22Rv1 (cell line): Measurements from ENCODE around the gene FSIP1.

Source experiments
- H3K27ac ChIP-seq: fragments of 450-650 bp; 2 replicates; pipeline ENCODE4 v1.5.1; 2017
- ZFX ChIP-seq: fragments of 450-650 bp; IDR thresholded peaks from 2 replicates; pipeline ENCODE4 v1.6.1; 2017; ENCODE audit warnings: antibody characterized with exemption, borderline replicate concordance
- TF ChIP-seq, protein P1 (sequence below): fragments of 450-650 bp; IDR thresholded peaks from 2 replicates; pipeline ENCODE4 v1.5.1; 2017; ENCODE audit warnings: mild to moderate bottlenecking

Gene FSIP1

DNA sequence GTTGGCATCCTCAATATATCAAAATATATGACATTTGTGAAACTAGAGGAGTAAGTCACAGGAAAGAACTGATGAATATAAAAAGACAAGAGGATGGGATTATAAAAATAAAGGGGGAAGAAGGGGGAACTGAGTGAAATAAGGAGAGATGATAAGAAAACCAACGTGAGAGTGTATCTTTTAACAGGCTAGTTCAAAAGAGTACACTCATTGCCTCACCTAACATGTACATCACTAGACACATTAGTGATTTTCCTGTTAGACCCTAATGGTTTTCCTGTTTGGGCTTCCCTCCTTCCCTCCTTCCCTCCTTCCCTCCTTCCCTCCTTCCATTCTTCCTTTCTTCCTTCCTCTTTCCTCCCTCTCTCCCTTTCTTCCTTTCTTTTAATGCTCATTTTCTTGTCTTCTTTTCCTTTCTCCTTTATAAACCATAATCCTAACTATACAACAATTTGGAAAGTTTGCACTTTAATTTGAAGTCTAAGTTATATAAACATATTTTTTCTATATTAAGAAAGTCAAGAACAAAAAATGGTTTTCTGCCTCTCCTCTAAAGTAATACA, 35.8 kb downstream of the FSIP1 start:
- H3K27ac ChIP-seq, result peak overlapping the region; percentile 69; the same call in 1 of the 2 replicates
- TF ChIP-seq ZFX, result no peak
- TF ChIP-seq, protein P1, sequence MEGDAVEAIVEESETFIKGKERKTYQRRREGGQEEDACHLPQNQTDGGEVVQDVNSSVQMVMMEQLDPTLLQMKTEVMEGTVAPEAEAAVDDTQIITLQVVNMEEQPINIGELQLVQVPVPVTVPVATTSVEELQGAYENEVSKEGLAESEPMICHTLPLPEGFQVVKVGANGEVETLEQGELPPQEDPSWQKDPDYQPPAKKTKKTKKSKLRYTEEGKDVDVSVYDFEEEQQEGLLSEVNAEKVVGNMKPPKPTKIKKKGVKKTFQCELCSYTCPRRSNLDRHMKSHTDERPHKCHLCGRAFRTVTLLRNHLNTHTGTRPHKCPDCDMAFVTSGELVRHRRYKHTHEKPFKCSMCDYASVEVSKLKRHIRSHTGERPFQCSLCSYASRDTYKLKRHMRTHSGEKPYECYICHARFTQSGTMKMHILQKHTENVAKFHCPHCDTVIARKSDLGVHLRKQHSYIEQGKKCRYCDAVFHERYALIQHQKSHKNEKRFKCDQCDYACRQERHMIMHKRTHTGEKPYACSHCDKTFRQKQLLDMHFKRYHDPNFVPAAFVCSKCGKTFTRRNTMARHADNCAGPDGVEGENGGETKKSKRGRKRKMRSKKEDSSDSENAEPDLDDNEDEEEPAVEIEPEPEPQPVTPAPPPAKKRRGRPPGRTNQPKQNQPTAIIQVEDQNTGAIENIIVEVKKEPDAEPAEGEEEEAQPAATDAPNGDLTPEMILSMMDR, result no peak

- no peak overlapping the region for H3K27ac ChIP-seq
- TF ChIP-seq ZFX, result no peak
- TF ChIP-seq, protein P1, result no peak
These were observed 36.5 kb downstream of the FSIP1 start for GRCh38 chr15:39746176-39746575.

- TF ChIP-seq, protein P1, result no peak
- H3K27ac ChIP-seq, result no peak overlapping the region
These were observed 37.2 kb downstream of the FSIP1 start for GRCh38 chr15:39745415-39745814.

- no peak for TF ChIP-seq ZFX
- H3K27ac ChIP-seq, result no peak overlapping the region
These were observed 38.1 kb downstream of the FSIP1 start for GRCh38 chr15:39744334-39745103.

GRCh38 chr15:39743611-39744010, 39.0 kb downstream of the FSIP1 start:
- no peak overlapping the region for H3K27ac ChIP-seq
- TF ChIP-seq, protein P1, result no peak
- no peak for TF ChIP-seq ZFX

DNA sequence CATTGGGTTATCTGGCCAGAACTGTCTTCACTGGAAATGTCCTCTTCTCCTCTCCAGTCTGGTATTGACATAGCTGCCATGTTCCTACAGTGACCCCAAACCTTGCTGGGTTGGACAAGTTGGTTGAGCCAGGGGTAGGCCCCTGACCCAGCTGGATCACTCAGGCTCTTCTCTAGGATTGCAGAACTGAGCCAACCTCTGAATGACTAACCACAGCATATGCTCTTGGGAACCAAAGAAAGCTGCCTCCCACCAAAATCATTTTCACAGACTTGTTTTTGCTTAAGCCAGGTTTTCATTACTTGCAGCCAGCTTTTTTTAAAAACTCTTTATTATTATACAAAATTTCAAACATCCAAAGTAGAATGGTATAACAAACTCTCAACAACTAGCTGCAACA, 41.4 kb downstream of the FSIP1 start:
- no peak for TF ChIP-seq ZFX
- TF ChIP-seq, protein P1, result no peak
- no peak overlapping the region for H3K27ac ChIP-seq

DNA sequence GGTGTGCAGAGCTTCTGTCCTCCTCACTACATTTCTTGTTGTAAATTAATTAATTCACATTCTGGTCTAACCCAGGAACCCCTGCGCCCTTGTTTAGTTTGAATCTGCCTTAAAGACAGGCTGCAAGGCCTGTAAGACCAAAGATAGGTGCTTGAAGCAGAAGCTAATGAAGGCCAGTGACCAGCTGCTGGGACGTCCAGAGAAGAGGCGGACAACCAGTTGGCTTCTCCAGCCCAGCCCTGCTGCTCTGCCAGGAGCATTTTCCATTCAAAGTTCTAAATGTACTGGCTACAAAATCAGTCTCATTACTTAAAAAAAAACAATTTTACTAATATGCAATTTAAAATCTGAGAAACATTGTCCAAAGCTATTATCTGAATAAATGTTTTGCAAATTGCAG, 43.6 kb downstream of the FSIP1 start:
- TF ChIP-seq, protein P1, result no peak
- no peak for TF ChIP-seq ZFX
- no peak overlapping the region for H3K27ac ChIP-seq
